HG03103 (cell line): ENCODE results near the gene TNS4.

Source experiments
- ATAC-seq: cut with Tn5 transposase; IDR thresholded peaks from one replicate; pipeline ENCODE4 v1.9.1; 2021; ENCODE audit warnings: low read depth; ENCODE audit not compliant: unreplicated experiment

TNS4 gene

DNA sequence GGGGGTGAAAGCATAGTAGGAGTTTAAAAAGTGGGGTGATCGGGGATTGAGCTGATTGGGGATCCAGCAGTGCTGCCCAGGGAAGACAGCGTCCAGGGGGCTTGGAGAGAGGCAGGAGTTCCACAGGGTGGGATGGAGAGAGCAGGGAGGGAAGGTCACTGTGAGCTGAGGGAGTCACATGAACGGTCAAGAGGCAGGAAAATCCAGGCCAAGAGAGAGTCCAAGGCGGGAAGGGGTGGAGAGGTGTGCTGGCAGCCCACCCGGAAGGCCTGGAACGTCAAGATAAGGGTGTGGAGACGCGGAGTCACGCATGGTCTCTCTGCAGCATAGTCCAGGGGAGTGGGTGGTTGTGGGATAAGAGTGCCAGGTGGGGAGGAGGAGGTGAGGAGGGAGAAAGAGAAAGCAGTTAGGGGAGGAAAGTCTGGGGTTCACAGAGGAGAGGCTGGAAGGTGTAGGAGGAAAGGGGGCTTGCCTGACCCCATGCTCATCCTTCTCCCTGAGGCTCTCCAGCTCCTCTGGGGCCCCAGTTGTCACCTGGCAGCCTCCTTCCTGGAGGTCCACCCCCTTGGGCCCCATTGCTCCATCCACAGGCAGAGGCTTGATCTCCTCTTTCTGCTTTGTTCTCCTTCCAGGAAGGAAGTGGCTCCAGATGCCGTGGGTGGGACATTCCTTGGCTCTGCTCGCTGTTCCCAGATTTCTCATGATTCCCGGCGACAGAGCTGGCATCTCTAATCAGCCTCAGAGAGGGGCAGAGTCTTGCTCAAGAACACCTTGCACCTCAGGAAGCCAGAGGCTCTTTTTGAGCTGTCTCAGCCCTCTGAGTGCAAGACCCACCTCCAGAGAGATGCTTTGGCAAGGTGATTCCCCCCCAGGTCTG is 35.1 kb upstream of the TNS4 start:
- no peak for ATAC-seq

DNA sequence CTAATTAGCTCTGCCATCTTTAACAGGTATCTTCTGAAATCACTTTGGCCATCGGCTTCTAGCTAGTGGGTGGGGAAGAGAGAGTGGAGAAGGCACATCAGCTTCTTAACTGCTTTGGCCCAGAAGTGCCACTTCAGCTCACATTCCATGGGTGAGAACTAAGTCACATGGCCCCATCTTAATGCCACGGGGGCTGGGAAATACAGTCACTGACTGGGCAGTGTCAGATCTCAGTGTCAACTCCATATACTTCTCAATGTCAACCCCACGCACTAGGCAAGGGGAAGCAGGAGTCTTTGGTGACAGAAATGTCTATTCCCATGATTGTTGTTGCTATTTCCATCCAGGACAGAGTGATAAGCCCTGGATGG is 34.5 kb upstream of the TNS4 start:
- ATAC-seq: no peak

DNA sequence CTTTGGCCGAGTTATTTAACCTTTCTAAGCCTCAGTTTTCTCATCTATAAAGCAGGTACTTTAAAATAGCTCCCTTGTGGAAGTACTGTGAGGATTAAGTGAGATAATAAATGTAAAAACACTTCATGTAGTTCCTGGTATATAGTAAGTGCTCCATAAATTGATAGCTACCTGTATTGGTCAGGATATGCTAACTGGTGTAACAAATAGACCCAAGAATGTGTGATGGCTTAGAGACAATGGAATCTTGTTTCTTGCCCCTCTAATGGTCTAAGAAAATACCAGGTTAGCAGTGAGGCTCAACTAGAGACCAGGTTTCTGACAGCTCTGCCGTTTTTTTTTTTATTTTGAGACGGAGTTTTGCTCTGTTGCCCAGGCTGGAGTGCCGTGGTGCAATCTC is 34.0 kb upstream of the TNS4 start:
- ATAC-seq: no peak

DNA sequence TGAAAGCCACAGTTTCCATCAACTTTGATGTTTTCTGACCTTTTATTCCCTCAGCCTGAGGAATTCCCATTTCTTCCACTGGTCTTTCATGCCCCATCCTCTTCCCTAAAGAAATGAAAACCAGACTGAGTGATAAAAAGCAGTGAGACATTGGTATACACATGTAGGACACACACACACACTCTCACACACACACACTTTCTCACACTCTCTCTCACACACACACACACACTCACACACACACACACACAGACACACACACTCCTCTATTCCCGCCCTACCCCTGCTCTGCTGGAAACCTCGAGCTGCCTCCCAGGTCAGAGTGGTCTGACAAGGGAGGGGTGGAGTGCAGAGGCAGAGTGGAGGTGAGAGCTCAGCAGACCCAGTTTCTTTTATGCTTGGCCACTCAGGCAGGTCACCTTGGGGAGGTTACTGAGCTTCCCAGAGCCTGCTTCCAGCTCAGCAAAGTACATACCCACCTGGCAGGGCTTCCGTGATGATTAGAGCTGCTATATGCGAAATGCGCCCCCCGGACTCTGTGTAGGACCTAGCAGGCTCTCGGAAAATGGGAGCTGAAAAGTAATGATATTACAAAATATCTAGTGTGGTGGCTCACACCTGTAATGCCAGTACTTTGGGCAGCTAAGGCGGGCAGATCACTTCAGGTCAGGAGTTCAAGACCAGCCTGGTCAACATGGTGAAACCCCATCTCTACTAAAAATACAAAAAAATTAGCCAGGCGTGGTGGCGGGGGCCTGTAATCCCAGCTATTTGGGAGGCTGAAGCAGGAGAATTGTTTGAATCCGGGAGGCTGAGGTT is 33.2 kb upstream of the TNS4 start:
- ATAC-seq: no peak

DNA sequence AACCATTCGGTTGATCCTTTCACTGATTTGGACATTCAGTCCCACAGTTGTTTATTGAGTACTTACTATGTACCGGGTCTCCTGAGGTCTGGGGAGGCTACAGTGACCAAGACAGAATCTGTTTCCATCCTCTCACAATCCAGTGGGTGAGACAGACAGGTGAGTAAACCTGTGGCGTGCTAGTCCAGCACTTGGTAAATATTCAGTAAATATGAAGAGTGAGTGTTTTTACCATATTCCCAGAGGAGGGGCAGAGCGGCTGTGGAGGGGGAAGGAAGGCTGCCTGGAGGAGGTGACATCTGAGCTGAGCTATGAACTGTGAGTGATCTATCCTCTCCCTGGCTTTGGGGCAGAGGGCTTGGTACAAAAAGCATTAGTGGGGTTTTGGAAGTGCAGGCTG is 32.5 kb upstream of the TNS4 start:
- no peak for ATAC-seq

DNA sequence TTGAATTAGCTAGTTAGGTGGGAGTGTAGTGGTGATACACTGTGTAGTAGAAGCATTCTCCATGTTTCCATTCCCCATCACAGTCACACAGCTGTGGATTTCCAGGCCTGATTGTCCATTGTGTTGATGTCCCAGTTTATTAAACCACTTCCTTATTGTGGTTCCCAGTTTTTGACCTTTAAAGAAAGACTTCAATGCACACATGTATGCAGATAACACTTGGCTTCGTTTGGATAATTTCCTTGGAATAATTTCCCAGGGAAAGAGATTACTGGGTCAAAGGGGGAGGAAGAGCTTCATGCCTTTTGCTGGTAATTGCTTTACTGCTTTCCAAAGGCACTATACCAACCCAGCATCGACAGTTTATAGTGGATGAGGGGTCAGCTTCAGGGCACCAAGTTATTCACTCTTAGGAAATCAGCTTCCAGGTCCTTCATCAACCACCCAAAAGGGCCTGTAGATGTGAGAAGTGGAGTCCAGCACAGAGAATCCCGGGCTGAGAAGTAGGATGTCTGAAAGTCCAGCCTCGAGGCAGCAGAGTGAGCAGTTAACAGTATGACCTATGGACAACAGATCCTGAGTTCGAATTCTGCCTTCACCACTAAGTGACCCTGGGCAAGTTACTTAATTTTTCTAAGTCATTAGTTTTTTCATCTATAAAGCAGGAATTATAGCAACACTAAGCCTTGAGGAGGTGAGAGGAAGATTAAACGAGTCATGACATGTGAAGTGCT is 31.3 kb upstream of the TNS4 start:
- ATAC-seq: no peak

DNA sequence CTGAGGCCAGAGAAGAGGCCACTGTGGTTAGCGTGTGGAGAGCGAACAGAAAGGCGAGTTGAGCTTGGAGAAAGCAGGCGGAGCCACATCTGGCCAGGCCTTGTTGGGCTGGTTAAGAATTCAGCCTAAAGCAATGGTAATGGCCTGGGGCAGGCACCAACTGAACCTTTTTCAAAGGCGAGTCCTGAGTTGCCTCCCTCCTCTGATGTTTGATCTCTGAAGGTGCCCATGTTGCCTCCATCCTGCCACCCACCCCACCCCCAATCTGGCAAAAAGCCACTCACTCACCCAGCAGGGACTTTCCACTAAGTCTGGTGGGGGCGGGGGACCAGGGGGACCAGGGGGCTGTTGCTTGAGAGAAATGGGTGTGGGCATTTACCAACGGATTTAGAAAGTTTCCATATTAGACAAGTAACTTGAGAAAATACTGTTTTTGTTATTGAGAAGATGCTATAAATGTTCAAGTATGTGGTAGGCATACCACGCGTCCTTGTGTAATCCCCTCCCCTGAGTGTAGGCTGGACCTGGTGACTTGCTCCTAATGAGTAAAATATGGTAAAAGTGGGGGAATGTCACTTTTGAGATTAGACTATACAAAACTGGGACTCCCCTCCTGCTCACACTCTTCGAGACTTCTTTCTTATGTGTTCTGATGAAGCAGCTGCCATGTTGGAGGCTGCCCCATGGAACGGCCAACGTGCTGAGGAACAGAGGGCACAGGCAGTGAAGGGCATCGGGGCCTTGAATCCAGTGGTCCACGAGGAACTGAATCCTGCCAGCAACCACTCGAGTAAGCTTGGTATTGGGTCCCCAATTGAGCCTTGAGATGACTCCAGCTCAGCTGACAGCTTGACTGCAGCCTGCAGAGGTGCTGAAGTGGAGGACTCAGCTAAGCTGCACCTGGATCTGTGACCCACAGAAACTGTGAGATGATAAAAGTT is 29.9 kb upstream of the TNS4 start:
- no peak for ATAC-seq

DNA sequence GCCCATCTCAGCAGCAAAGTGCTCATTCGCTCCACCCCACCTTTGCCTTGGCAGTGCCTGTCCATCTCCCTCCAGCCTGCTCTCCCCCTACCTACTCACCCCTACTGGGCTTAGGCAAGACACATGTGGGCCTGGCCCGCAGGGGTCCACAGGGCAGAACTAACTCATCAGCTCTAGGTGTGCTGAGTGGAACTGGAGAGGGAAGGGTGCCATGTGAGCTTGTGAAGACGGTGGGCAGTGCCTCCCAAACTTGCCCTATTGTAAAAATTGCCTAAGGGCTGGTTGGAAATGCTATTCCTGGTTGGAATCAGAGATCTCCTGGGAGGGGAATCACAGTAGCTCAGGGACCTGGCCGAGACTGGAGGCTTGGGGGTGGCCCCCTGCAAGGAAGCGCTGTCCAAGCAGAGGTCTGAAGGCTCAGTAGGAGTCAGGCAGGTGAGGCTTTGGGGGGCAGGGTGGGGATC is 29.1 kb upstream of the TNS4 start:
- no peak for ATAC-seq

DNA sequence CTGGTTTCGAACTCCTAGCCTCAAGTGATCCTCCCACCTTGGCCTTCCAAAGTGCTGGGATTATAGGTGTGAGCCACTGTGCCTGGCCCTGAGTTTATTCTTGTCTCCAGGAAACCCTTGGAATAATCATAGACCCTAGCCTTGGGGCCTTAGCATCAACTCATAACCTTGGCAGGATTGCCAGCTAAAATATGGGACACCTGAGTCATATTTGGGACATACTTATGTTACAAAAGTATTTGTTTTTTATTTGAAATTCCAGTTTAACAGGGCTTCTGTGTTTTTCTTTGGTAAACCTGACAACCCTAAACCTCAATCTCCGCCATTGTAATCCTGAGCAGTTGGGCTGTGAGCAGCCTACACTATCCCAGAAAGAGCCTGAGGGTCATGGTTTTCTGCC is 28.6 kb upstream of the TNS4 start:
- ATAC-seq: no peak

DNA sequence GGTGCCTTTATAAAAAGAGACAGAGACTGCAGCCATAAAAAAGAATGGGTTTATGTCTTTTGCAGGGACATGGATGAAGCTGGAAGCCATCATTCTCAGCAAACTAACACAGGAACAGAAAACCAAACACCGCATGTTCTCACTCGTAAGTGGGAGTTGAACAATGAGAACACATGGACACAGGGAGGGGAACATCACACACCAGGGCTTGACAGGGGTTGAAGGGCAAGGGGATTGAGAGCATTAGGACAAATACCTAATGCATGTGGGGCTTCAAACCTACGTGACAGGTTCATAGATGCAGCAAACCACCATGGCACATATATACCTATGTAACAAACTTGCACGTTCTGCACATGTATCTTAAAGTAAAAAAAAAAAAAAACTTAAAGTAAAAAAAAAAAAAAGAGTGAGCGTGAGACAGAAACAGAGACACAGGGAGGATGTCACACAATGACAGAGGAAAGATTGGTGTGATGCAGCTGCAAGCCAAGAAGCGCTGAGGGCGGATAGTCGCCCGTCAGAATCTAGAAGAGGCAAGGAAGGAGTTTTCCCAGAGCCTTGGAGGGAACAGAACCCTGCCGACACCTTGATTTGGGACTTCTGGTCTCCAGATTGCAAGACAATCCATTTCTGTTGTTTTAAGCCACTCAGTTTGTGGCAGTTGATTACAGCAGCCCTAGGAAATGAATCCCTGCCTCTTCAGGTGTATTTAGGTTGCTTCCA is 27.4 kb upstream of the TNS4 start:
- no peak for ATAC-seq

DNA sequence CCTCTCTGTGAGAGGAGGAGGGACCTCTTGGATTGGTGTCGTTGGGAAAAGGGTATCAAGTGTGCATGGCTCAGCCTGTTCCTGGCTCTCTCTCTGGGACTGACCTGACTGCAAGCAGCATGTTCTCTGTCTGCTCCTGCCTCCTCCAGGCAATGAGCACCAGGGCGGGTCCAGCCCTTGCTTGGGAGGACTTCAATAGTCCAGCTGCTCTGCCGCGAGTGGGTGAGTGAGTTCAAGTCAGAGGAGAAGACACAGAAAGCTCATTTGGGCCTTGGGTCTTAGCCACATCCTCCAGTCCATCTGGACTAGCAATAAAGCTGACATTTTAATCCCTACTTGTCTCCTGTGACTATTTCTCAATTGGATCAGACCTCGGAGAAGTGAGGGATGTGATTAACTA is 25.2 kb upstream of the TNS4 start:
- no peak for ATAC-seq

DNA sequence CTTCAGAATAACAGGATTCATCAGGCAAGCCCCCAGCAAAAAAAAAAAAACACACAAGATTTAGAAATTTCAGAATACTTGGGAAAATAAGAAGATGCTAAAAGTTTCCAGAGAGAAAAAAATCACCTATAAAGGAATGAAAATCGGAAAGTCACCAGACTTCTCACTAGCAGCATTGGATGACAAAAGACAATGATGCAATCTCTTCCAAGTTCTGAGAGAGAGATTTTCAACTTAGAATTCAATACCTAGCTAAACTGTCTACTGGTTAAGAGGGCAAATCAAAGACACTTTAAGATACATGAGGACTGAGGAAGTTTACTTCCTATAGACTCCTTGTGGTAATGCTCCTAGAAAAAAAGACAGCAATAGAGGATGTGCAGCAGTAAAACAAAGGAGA is 23.9 kb upstream of the TNS4 start:
- no peak for ATAC-seq

DNA sequence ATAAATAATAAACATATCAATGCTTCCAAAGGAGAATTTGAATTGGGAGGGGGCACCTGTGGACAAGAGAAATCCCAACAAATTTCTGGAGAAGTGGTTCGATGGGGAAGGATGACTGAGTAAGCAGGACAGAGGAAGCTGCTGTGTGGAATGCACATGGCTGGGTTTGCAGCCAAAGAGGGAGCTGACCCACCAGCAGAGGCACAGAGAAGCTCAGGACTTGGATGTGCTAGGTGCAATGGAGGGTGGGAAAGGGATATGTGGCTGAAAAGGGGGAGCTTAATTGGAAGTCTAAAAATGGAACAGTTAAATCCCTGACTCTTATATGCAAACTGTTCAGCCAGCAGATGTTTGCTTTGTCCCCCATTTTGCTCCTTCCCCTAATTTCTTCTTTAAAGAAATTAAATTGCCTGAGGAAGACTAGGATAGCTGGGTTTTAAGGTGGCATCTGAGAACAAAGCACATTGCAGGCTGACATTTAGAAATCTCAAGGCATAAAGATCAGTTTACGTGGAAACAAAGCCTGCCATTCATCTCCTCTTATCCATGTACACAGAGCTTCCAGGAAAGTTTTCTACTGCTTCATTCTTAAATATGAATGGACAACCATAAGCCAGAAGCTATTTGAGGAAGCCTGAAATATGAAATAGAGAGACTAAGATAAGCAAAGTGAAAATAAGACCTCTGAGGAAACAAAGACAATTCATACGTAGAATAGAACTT is 23.0 kb upstream of the TNS4 start:
- ATAC-seq: no peak

DNA sequence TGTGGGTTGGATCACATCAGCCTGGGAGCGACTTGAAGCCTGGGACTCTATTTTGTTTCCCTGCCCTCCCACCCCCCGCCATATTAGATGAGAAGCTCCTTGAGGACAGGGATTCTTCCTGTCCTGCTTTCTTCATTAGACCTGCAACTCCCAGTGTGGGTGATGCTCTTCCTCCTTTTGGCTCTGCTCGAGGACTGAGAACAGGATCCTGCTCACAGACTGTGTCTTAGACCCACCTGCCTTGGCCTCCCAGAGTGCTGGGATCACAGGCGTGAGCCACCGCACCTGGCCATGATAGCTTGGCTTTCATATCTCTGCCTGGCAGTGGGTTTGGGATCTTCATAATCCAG is 21.5 kb upstream of the TNS4 start:
- no peak for ATAC-seq

DNA sequence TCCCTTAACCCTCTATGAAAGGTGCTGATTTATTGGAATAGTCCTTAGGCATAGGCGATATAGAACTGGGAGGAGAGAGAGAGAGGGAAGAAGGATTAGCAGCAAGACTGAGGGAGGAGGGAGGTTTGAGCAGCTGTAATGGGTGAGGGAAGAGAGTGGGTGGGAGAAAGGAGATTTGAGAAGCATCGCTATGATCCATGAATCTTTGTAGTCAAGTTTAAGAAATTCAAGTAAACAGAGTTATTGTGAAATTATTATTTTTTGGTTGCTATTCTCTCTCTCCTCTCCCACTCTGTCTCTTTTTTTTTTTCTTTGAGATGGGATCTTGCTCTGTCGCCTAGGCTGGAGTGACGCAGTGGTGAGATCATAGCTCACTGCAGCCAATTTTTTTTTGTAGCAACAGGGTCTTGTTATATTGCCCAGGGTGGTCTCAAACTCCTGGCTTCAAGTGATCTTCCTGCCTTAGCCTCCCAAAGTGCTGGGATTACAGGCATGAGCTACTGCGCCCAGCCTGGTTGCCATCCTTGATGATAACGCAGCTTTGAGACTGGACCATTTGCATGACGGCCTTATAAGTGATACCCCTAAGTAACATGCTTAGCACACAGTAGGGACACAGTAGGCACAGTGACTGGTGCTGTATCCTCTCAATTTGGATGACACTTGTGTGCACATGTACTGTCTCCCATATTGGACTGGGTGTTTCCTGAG is 21.0 kb upstream of the TNS4 start:
- ATAC-seq: no peak

DNA sequence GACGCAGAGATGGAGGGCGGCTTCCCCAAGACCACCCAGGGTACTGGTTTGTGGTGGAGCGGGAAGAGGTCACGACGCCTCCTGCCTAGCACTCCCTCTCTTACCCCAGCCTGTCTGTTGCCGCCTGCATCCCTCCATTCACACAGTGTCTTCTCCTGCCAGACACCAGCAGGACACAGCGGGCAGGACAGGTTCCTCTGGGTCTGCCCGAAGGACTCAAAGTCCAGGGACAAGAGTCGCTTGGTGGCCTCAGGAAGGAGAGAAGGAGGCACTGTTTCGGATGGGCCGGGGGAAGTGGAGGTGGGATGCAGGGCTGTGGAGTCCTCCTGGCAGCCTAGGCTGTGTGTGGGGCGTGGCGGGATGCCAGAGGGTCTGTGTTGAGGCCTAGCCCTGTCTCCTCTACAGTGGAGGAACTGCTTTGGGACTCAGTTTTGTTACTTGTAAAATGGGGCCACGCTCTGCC is 19.6 kb upstream of the TNS4 start:
- ATAC-seq: no peak

DNA sequence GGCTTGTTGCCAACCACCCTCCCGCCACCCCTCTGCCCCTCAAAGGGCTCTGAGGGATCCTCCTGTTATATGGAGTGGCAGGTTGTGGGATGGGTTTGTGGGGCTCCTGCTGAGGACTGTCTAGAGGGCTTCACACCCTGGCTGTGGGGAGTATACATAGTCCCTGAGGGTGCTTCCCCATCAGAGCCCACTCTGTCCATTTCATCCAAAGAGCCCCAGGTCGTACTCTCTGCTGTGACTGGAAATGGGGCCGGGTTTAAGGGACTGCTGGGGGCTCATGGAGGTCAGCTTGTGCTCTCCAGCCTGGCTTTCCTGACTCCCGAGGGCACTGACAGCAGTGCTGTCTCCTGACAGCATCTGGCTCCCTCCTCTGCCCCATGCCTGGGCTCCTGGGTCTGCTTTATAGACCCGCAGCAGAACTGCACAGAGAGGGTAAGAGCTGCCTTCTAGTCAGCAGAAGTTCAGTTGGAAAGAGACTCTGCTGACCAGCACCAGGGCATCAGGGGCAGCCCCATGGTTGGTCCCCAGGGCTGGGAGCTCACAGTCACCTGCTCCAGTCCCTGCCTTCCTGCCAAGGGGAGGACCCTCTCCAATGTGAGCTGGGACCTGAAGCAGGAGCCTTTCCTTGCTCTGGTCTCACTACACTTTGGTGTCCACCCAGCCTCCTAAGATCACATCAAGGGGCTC is 17.8 kb upstream of the TNS4 start:
- no peak for ATAC-seq
